HepG2 (cell line): ENCODE measurements around the gene WDR62. TPM values are rescaled to one million over a fixed set of nuclear protein-coding genes. Genes with fewer than 3 reads are reported as not detected.

Experiments
- ATAC-seq: fragments of 200-7000 bp; cut with Tn5 transposase; 3 replicates; pipeline ENCODE4 v1.9.1; 2020; ENCODE audit warnings: mild to moderate bottlenecking, moderate library complexity
- BruUV-seq: library from RNA; stranded (reverse); fragments of 400-500 nt; replicated peaks from 2 replicates; lab custom pipeline; 2021; lab: Mats Ljungman, UMichigan
- CTCF ChIA-PET: fragments of 300-600 bp; formaldehyde crosslinking; extraction: SDS; loops from one replicate; lab custom pipeline; 2021; ENCODE audit warnings: low total read pairs, inconsistent platforms, low intra/inter-chr PET ratio; lab: Yijun Ruan, JAX
- POLR2A ChIA-PET: fragments of 350-600 bp; sonication (Branson Sonifier 250); formaldehyde crosslinking; loops from one replicate; lab custom pipeline; 2020; ENCODE audit warnings: antibody characterized with exemption, inconsistent platforms; lab: Yijun Ruan, JAX
- DNase-seq: peaks from one replicate; pipeline ENCODE4 v3.0.0-alpha.2; 2015; ENCODE audit warnings: low spot score
- FAIRE-seq: peaks from 3 replicates; lab custom pipeline; 2011; peaks lifted over from hg19 to GRCh38; lab: Jason Lieb, UNC
- H2AFZ ChIP-seq: one replicate; pipeline ENCODE4 v1.6.1; 2011; ENCODE audit warnings: low read length, inconsistent platforms
- H3K27ac ChIP-seq: fragments of 300-600 bp; 3 replicates; pipeline ENCODE4 v1.8.0; 2011; ENCODE audit warnings: mixed run types, mild to moderate bottlenecking, mixed read lengths, low read length, inconsistent platforms; ENCODE audit not compliant: insufficient read depth; ENCODE audit errors: extremely low read length
- H3K27me3 ChIP-seq, 2 experiments: fragments of 200-600 bp in 1 of 2; 2 replicates in 1 of 2; 3 replicates in 1 of 2; pipeline versions ENCODE4 v1.6.0 to v1.8.0; 2011; ENCODE audit warnings: low read length in 2 of 2, mild to moderate bottlenecking in 2 of 2, moderate library complexity in 2 of 2, inconsistent platforms in 1 of 2; ENCODE audit not compliant: insufficient read depth in 2 of 2, control insufficient read depth in 1 of 2
- H3K36me3 ChIP-seq, 2 experiments: fragments of 200-600 bp in 1 of 2; replicated peaks in 1 of 2; 2 replicates in 1 of 2; 3 replicates in 1 of 2; pipeline versions ENCODE4 v1.5.1 to v1.8.0; 2011; ENCODE audit warnings: low read length in 2 of 2, inconsistent platforms in 1 of 2; ENCODE audit not compliant: insufficient read depth in 2 of 2, control insufficient read depth in 1 of 2
- H3K4me1 ChIP-seq: 2 replicates; pipeline ENCODE4 v1.5.1; 2012; ENCODE audit warnings: low read length, inconsistent platforms; ENCODE audit not compliant: insufficient read depth
- H3K4me2 ChIP-seq: 2 replicates; pipeline ENCODE4 v1.6.0; 2011; ENCODE audit warnings: low read depth, low read length, inconsistent platforms
- H3K4me3 ChIP-seq, 3 experiments: fragments of 200-600 bp in 1 of 3; sonication (generic), shearing (Covaris generic) in 1 of 3; replicated peaks in 1 of 3; 2 replicates each; pipeline ENCODE4 v1.5.1; 2011 to 2016; ENCODE audit warnings: low read length in 3 of 3, inconsistent platforms in 2 of 3, low read depth in 2 of 3, mild to moderate bottlenecking in 2 of 3, control low read depth in 1 of 3, mixed read lengths in 1 of 3; ENCODE audit not compliant: insufficient read depth in 1 of 3
- H3K79me2 ChIP-seq: one replicate; pipeline ENCODE4 v1.6.1; 2011; ENCODE audit warnings: low read length, inconsistent platforms; ENCODE audit not compliant: insufficient read depth
- H3K9ac ChIP-seq: 2 replicates; pipeline ENCODE4 v1.6.0; 2011; ENCODE audit warnings: mild to moderate bottlenecking, low read depth, low read length, inconsistent platforms; ENCODE audit not compliant: insufficient read depth
- H3K9me3 ChIP-seq: 2 replicates; pipeline ENCODE4 v1.5.1; 2012; ENCODE audit warnings: mild to moderate bottlenecking, low read length
- H4K20me1 ChIP-seq: 2 replicates; pipeline ENCODE4 v1.6.0; 2011; ENCODE audit warnings: inconsistent platforms, mild to moderate bottlenecking, low read length, moderate library complexity; ENCODE audit not compliant: insufficient read depth
- DMAP1 ChIP-seq: IDR thresholded peaks from 2 replicates; pipeline ENCODE4 v1.6.1; 2016
- KDM2A ChIP-seq: sonication (generic); formaldehyde crosslinking; IDR thresholded peaks from 2 replicates; pipeline ENCODE4 v1.4.0; 2020; ENCODE audit warnings: low read depth, missing genetic modification reagents, borderline replicate concordance
- POGK ChIP-seq: sonication (generic); formaldehyde crosslinking; conservative IDR thresholded peaks from 2 replicates; pipeline ENCODE4 v1.8.0; 2022; ENCODE audit warnings: mild to moderate bottlenecking, moderate library complexity, missing genetic modification reagents
- ZBTB10 ChIP-seq: sonication (generic); formaldehyde crosslinking; IDR thresholded peaks from 2 replicates; pipeline ENCODE4 v1.4.0; 2020; ENCODE audit warnings: missing genetic modification reagents, borderline replicate concordance
- WGBS: methylation state at CpG from one replicate; pipeline ENCODE4 v1.1.6; 2017; ENCODE audit warnings: low lambda C conversion rate; 5-methylcytosine and 5-hydroxymethylcytosine counted together
- in situ Hi-C: cut with HindIII; loops from 2 replicates; pipeline ENCODE4 v1.10.0; 2017; ENCODE audit warnings: low pct_unique_long_range_greater_than_20kb; ENCODE audit not compliant: extremely low pct_ligation_motif_present
- intact Hi-C: fragments of 100-400 bp; cut with micrococcal nuclease; formaldehyde crosslinking; loops from one replicate; pipeline ENCODE4 v1.10.0; 2022; ENCODE audit not compliant: unreplicated experiment
- polyA plus RNA-seq, 8 experiments: library from polyadenylated mRNA; depleted of rRNA in 3 of 8; stranded (reverse) in 7 of 8; unstranded in 1 of 8; fragments of >200 nt; fragmentation: Illumina TruSeq in 4 of 8; extraction: Trizol in 4 of 8; gene quantifications; 2 replicates each; pipeline versions ENCODE4 v1.2.1 to v1.2.3, GENCODE V29; 2011 to 2016; ENCODE audit warnings: low read depth in 4 of 8, missing spikeins in 1 of 8, mixed read lengths in 1 of 8; ENCODE audit not compliant: insufficient read depth in 1 of 8
- total RNA-seq, 5 experiments: library from RNA; depleted of rRNA; stranded (reverse); fragments of >200 nt; fragmentation: Illumina TruSeq; extraction: Trizol; gene quantifications; 2 replicates each; pipeline ENCODE4 v1.2.3, GENCODE V29; 2016; ENCODE audit warnings: low read depth in 1 of 5
- TF ChIP-seq, protein P1 (sequence below), 2 experiments: fragments of 450-650 bp in 1 of 2; sonication (generic) in 1 of 2; formaldehyde crosslinking; IDR thresholded peaks; 2 replicates each; pipeline versions ENCODE4 v1.5.0 to v1.8.0; 2020 to 2022; ENCODE audit warnings: mild to moderate bottlenecking in 1 of 2, missing genetic modification reagents in 1 of 2

Gene WDR62
- total and polyA plus RNA-seq, 2 of the 13 experiments (the other 11 are each of a cell fraction or from before 2014, with no cell fraction given): 5.8 to 12.5 TPM

- H4K20me1 ChIP-seq: no peaks in the 10 kb centered on the region
- no peaks in the 10 kb centered on the region for H3K27me3 ChIP-seq
- TF ChIP-seq KDM2A: no peak
- TF ChIP-seq, protein P1, sequence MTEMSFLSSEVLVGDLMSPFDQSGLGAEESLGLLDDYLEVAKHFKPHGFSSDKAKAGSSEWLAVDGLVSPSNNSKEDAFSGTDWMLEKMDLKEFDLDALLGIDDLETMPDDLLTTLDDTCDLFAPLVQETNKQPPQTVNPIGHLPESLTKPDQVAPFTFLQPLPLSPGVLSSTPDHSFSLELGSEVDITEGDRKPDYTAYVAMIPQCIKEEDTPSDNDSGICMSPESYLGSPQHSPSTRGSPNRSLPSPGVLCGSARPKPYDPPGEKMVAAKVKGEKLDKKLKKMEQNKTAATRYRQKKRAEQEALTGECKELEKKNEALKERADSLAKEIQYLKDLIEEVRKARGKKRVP (CRISPR knock-in tag; IDR thresholded peaks at IDR 0.05): no peak
- TF ChIP-seq, all 625 proteins: peak for 0
- Histone ChIP-seq H2AFZ (no peak overlapping the region), H3K9ac (no peak overlapping the region), H3K27ac (no peak overlapping the region), H3K79me2 (no peaks in the 10 kb centered on the region), H3K4me1 (peaks cover 24% of the 10 kb centered on the region), H3K36me3 (peaks cover 0 to 1% of the 10 kb centered on the region in 2 experiments; a peak in 1 of 5 replicates), H3K9me3 (no peaks in the 10 kb centered on the region), H3K4me3 (no peak overlapping the region), H3K4me2 (no peak overlapping the region)
- WGBS: 100% methylated on average over 2 of the region's 2 CpGs
- DNase-seq (no peak), ATAC-seq (no peak), FAIRE-seq (no peak)
- intact Hi-C loops: loop anchor here (2.0 kb wide), 1 partner anchor 35 kb away; the partner anchor contains the start of gene SYNE4
- POLR2A ChIA-PET: no interaction called here
- in situ Hi-C loops: no loop called here
- no TSS peak for BruUV-seq
- CTCF ChIA-PET: no interaction called here
These were observed 10.7 kb upstream of the WDR62 start for GRCh38 chr19:36043952-36044351.

GRCh38 chr19:36046443-36047050, 8.2 kb upstream of the WDR62 start:
- BruUV-seq: no TSS peak
- Histone ChIP-seq H3K4me3 (no peak overlapping the region), H3K9me3 (no peaks in the 10 kb centered on the region), H3K79me2 (no peaks in the 10 kb centered on the region), H3K9ac (no peak overlapping the region), H3K36me3 (no peaks in the 10 kb centered on the region; a peak in 2 of 5 replicates), H3K27me3 (no peaks in the 10 kb centered on the region), H3K27ac (no peak overlapping the region), H3K4me2 (no peak overlapping the region), H4K20me1 (no peaks in the 10 kb centered on the region), H2AFZ (no peak overlapping the region), H3K4me1 (peaks cover 21% of the 10 kb centered on the region)
- no peak for ATAC-seq
- ChIA-PET CTCF (no interaction called here), POLR2A (no interaction called here)
- in situ Hi-C loops: no loop called here
- intact Hi-C loops: no loop called here
- WGBS: 96% methylated on average over 5 of the region's 5 CpGs
- DNase-seq: no peak
- TF ChIP-seq ZBTB10 (CRISPR knock-in tag) (no peak), DMAP1 (CRISPR knock-in tag) (no peak), POGK (CRISPR knock-in tag) (no peak)
- FAIRE-seq: no peak
